SK-N-SH (cell line): ENCODE results near the gene PRM1. TPM values are rescaled to one million over a fixed set of nuclear protein-coding genes. Genes with fewer than 3 reads are reported as not detected.

Source experiments
- CTCF ChIA-PET: fragments of 300-600, 350-600 bp; formaldehyde crosslinking; extraction: SDS; loops from one replicate; lab custom pipeline; 2021; lab: Yijun Ruan, JAX
- POLR2A ChIA-PET: fragments of 350-600 bp; sonication (Branson Sonifier 250); formaldehyde crosslinking; extraction: SDS; loops from one replicate; lab custom pipeline; 2020; ENCODE audit warnings: antibody characterized with exemption, inconsistent platforms; lab: Yijun Ruan, JAX
- DNase-seq: peaks from one replicate; pipeline ENCODE4 v3.0.0; 2012
- H2AFZ ChIP-seq: fragments of 200-600 bp; sonication (generic); 2 replicates; pipeline ENCODE4 v1.8.1; 2016; ENCODE audit warnings: antibody characterized with exemption, mild to moderate bottlenecking, low read depth
- H3F3A ChIP-seq: fragments of 200-600 bp; sonication (generic); replicated peaks from 2 replicates; pipeline ENCODE3; 2016; ENCODE audit warnings: antibody characterized with exemption, mild to moderate bottlenecking; ENCODE audit not compliant: insufficient read depth
- H3K27ac ChIP-seq, 2 experiments: fragments of 200-500 bp in 1 of 2; fragments of 200-600 bp in 1 of 2; sonication (Bioruptor generic) in 1 of 2; sonication (generic), shearing (Covaris generic) in 1 of 2; 2 replicates each; pipeline versions ENCODE4 v1.5.1 to v1.6.1; 2014 to 2016; ENCODE audit warnings: low read depth in 2 of 2, inconsistent platforms in 1 of 2, low read length in 1 of 2, mild to moderate bottlenecking in 1 of 2, mixed read lengths in 1 of 2
- H3K27me3 ChIP-seq: fragments of 200-600 bp; sonication (generic), shearing (Covaris generic); 2 replicates; pipeline ENCODE4 v1.6.1; 2016; ENCODE audit warnings: mixed run types; ENCODE audit not compliant: insufficient read depth
- H3K36me3 ChIP-seq, 2 experiments: fragments of 200-500 bp in 1 of 2; fragments of 200-600 bp in 1 of 2; sonication (Bioruptor generic) in 1 of 2; sonication (generic) in 1 of 2; replicated peaks in 1 of 2; 2 replicates each; pipeline versions ENCODE3 to v1.5.1; 2014 to 2016; ENCODE audit warnings: low read length in 1 of 2, mild to moderate bottlenecking in 1 of 2; ENCODE audit not compliant: insufficient read depth in 2 of 2, control insufficient read depth in 1 of 2
- H3K4me1 ChIP-seq, 2 experiments: fragments of 200-500 bp in 1 of 2; fragments of 200-600 bp in 1 of 2; sonication (Bioruptor generic) in 1 of 2; sonication (generic), shearing (Covaris generic) in 1 of 2; 2 replicates each; pipeline versions ENCODE4 v1.5.1 to v1.6.1; 2014 to 2016; ENCODE audit warnings: low read depth in 1 of 2, low read length in 1 of 2, mixed run types in 1 of 2; ENCODE audit not compliant: insufficient read depth in 2 of 2, control insufficient read depth in 1 of 2
- H3K4me2 ChIP-seq: fragments of 200-600 bp; sonication (generic), shearing (Covaris generic); 2 replicates; pipeline ENCODE4 v1.6.1; 2017; ENCODE audit warnings: mixed run types
- H3K4me3 ChIP-seq, 2 experiments: fragments of 200-500 bp in 1 of 2; fragments of 200-600 bp in 1 of 2; sonication (Bioruptor generic) in 1 of 2; sonication (generic), shearing (Covaris generic) in 1 of 2; 2 replicates each; pipeline versions ENCODE4 v1.5.1 to v1.8.1; 2014 to 2016; ENCODE audit warnings: low read depth in 2 of 2, inconsistent platforms in 1 of 2, low read length in 1 of 2, mild to moderate bottlenecking in 1 of 2, mixed read lengths in 1 of 2, moderate library complexity in 1 of 2
- H3K79me2 ChIP-seq: fragments of 200-600 bp; sonication (generic); 2 replicates; pipeline ENCODE4 v1.8.1; 2017; ENCODE audit warnings: mild to moderate bottlenecking; ENCODE audit not compliant: insufficient read depth
- H3K9ac ChIP-seq: fragments of 200-600 bp; sonication (generic); 2 replicates; pipeline ENCODE4 v1.6.1; 2017; ENCODE audit warnings: mixed run types
- H3K9me2 ChIP-seq: fragments of 200-600 bp; sonication (generic); 2 replicates; pipeline ENCODE4 v1.6.1; 2017; ENCODE audit warnings: mixed run types
- H3K9me3 ChIP-seq: fragments of 200-600 bp; sonication (generic); 2 replicates; pipeline ENCODE4 v1.6.1; 2017; ENCODE audit warnings: mixed run types, mild to moderate bottlenecking, moderate library complexity
- H4K20me1 ChIP-seq: fragments of 200-600 bp; sonication (generic); 2 replicates; pipeline ENCODE4 v1.6.1; 2017; ENCODE audit warnings: mild to moderate bottlenecking, mixed run types; ENCODE audit not compliant: insufficient read depth
- CTCF ChIP-seq: fragments of 200-600 bp; sonication (generic); IDR thresholded peaks from 2 replicates; pipeline ENCODE4 v1.6.1; 2017; ENCODE audit warnings: antibody characterized with exemption, mild to moderate bottlenecking, moderate library complexity
- ELF1 ChIP-seq: IDR thresholded peaks from 2 replicates; pipeline ENCODE4 v1.4.0; 2012
- FOSL2 ChIP-seq: IDR thresholded peaks from 2 replicates; pipeline ENCODE4 v1.4.0; 2012; ENCODE audit warnings: low read depth, mild to moderate bottlenecking, moderate library complexity, borderline replicate concordance
- FOXJ3 ChIP-seq: sonication (generic); formaldehyde crosslinking; IDR thresholded peaks from 2 replicates; pipeline ENCODE4 v1.5.1; 2020; ENCODE audit warnings: mild to moderate bottlenecking, missing genetic modification reagents
- FOXM1 ChIP-seq: IDR thresholded peaks from 2 replicates; pipeline ENCODE4 v1.4.0; 2012; ENCODE audit warnings: low read depth, mild to moderate bottlenecking
- GABPA ChIP-seq: IDR thresholded peaks from 2 replicates; pipeline ENCODE4 v1.4.0; 2012; ENCODE audit warnings: low read depth, mild to moderate bottlenecking
- MXI1 ChIP-seq: IDR thresholded peaks from 2 replicates; pipeline ENCODE4 v1.6.1; 2012; ENCODE audit warnings: mild to moderate bottlenecking, low read depth, low read length, improper control_type of control experiment
- NFIC ChIP-seq: IDR thresholded peaks from 2 replicates; pipeline ENCODE4 v1.4.0; 2012; ENCODE audit warnings: borderline replicate concordance
- NRF1 ChIP-seq: IDR thresholded peaks from 2 replicates; pipeline ENCODE4 v1.6.1; 2012; ENCODE audit warnings: low read depth, mild to moderate bottlenecking, low read length
- PBX3 ChIP-seq: IDR thresholded peaks from 2 replicates; pipeline ENCODE4; 2012
- RCOR1 ChIP-seq: fragments of 150-350 bp; IDR thresholded peaks from 2 replicates; pipeline ENCODE4 v1.6.1; 2017; ENCODE audit warnings: antibody characterized with exemption, low read length
- RXRA ChIP-seq: IDR thresholded peaks from 2 replicates; pipeline ENCODE4 v1.4.0; 2012; ENCODE audit warnings: low read depth, mild to moderate bottlenecking, borderline replicate concordance
- SIN3A ChIP-seq: IDR thresholded peaks from 2 replicates; pipeline ENCODE4 v1.6.1; 2012; ENCODE audit warnings: low read depth, mild to moderate bottlenecking, low read length, moderate library complexity, borderline replicate concordance
- SMC3 ChIP-seq: IDR thresholded peaks from 2 replicates; pipeline ENCODE4 v1.6.1; 2012; ENCODE audit warnings: low read depth, low read length, improper control_type of control experiment
- TCF12 ChIP-seq: IDR thresholded peaks from 2 replicates; pipeline ENCODE4 v1.4.0; 2012
- TEAD4 ChIP-seq: IDR thresholded peaks from 2 replicates; pipeline ENCODE4 v1.4.0; 2012; ENCODE audit warnings: mild to moderate bottlenecking, borderline replicate concordance; ENCODE audit not compliant: insufficient read depth
- YY1 ChIP-seq: IDR thresholded peaks from 2 replicates; pipeline ENCODE4 v1.4.0; 2012; ENCODE audit warnings: low read depth, mild to moderate bottlenecking
- WGBS: methylation state at CpG from one replicate; pipeline ENCODE4 v1.1.6; 2017; ENCODE audit warnings: low lambda C conversion rate; 5-methylcytosine and 5-hydroxymethylcytosine counted together
- polyA plus RNA-seq, 3 experiments: library from polyadenylated mRNA; depleted of rRNA; stranded (reverse); fragments of >200 nt; gene quantifications; 2 replicates each; pipeline ENCODE4 v1.2.3, GENCODE V29; 2012
- TF ChIP-seq, protein P1 (sequence below): fragments of 150-350 bp; IDR thresholded peaks from 2 replicates; pipeline ENCODE4 v1.6.1; 2017; ENCODE audit warnings: antibody characterized with exemption, low read length, low read depth, borderline replicate concordance
- TF ChIP-seq, protein P2 (sequence below): IDR thresholded peaks from 2 replicates; pipeline ENCODE4 v1.4.0; 2012; ENCODE audit warnings: low read depth

PRM1 gene
- polyA plus RNA-seq, 1 of the 3 experiments (the other 2 are of a cell fraction): not detected

DNA sequence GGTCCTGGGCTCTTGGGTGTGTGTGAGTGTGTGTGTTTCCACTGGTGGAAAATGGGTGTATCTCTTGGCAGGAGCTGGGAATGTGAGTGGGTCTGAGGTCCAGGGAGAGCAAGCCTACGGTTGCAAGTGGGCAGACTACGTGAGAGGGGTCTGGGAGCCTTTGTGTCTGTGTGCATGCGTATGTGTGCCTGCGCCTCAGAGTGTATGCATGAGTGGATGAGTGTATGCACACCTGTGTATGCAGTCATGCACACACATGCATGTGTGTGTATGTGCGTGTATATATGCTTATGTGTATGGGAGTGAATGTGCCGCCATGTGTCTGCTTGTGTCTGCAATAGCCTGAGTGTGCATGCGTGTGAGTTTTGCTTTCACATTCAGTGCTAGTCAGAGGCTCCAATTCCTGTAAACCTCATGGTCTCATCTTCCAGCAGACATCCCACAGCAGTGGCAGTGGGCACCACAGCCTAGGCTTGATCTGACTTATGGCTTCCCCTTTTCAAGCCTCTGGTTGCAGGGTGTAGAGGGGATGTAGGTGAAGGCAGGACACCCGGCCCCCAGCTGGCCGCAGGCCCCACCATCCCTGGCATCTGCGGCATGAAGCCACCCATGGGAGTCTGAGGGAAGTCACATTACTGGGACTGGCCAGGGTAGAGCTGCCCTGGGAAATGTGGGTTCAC lies 44.4 kb upstream of the PRM1 start:
- no peaks in the 10 kb centered on the region for H3K9me2 ChIP-seq
- ChIA-PET POLR2A (no interaction called here), CTCF (no interaction called here)
- H3K4me1 ChIP-seq: peaks cover 0 to 18% of the 10 kb centered on the region in 2 experiments; a peak in 3 of 4 replicates
- H3K79me2 ChIP-seq: no peaks in the 10 kb centered on the region
- H3K36me3 ChIP-seq: no peaks in the 10 kb centered on the region
- H3K4me2 ChIP-seq: no peak overlapping the region
- no peak overlapping the region for H3K4me3 ChIP-seq
- TF ChIP-seq TEAD4: no peak
- no peak for TF ChIP-seq PBX3
- TF ChIP-seq, protein P1, sequence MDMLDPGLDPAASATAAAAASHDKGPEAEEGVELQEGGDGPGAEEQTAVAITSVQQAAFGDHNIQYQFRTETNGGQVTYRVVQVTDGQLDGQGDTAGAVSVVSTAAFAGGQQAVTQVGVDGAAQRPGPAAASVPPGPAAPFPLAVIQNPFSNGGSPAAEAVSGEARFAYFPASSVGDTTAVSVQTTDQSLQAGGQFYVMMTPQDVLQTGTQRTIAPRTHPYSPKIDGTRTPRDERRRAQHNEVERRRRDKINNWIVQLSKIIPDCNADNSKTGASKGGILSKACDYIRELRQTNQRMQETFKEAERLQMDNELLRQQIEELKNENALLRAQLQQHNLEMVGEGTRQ: no peak
- no peak for TF ChIP-seq SMC3
- TF ChIP-seq, protein P2, sequence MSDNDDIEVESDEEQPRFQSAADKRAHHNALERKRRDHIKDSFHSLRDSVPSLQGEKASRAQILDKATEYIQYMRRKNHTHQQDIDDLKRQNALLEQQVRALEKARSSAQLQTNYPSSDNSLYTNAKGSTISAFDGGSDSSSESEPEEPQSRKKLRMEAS: no peak
- TF ChIP-seq TCF12: no peak
- TF ChIP-seq RXRA: no peak
- TF ChIP-seq RCOR1: no peak
- TF ChIP-seq YY1: no peak
- TF ChIP-seq MXI1: no peak
- no peak for TF ChIP-seq ELF1
- TF ChIP-seq GABPA: no peak
- TF ChIP-seq FOXM1: no peak
- TF ChIP-seq NFIC: no peak
- TF ChIP-seq SIN3A: no peak
- no peak for TF ChIP-seq CTCF
- TF ChIP-seq NRF1: no peak
- no peak for TF ChIP-seq FOSL2
- no peak for TF ChIP-seq FOXJ3
- no peak overlapping the region for H3K9ac ChIP-seq
- no peak for DNase-seq
- H3K9me3 ChIP-seq: no peaks in the 10 kb centered on the region
- WGBS: 77% methylated on average over 7 of the region's 10 CpGs
- H3K27me3 ChIP-seq: no peaks in the 10 kb centered on the region
- H2AFZ ChIP-seq: no peak overlapping the region
- no peaks in the 10 kb centered on the region for H4K20me1 ChIP-seq
- peaks cover 18% of the 10 kb centered on the region for H3F3A ChIP-seq
- H3K27ac ChIP-seq: no peak overlapping the region
